ENCODE data around the gene SLC6A11. TPM values are rescaled to one million over a fixed set of nuclear protein-coding genes. Genes with fewer than 3 reads are reported as not detected.
A peak's percentile ranks its signal among the peaks of the same experiment; 100 is the strongest.

The SLC6A11 gene
- total and polyA plus RNA-seq, 2 donors (not counting 3 experiments of a cell fraction or from before 2014, with no cell fraction given) = not detected

GRCh38 chr3:10926811-10927521 lies 110.9 kb downstream of the SLC6A11 start:
- H3K79me2 ChIP-seq (ENCODE audit: control insufficient read depth, insufficient read depth, low read length) = no peaks in the 10 kb centered on the region
- POLR2A ChIA-PET = no interaction called here
- TF ChIP-seq CTCF (IDR thresholded peaks at IDR 0.05; ENCODE audit: extremely low read depth in 1 of 2, insufficient read depth in 1 of 2, low read depth in 1 of 2, low read length in 2 of 2) (no peak), FOS (IDR thresholded peaks at IDR 0.05; ENCODE audit: borderline replicate concordance, insufficient read depth, low read length) (no peak), MYC (IDR thresholded peaks at IDR 0.05; ENCODE audit: low read depth, low read length) (no peak), GATA2 (IDR thresholded peaks at IDR 0.05; ENCODE audit: insufficient read depth, insufficient read length, low read depth, low read length) (peak; percentile 23), JUN (IDR thresholded peaks at IDR 0.05; ENCODE audit: borderline replicate concordance, insufficient read depth, insufficient read length, low read depth) (no peak), POLR2A (IDR thresholded peaks at IDR 0.05; ENCODE audit: low read depth, low read length) (no peak)
- H2AFZ ChIP-seq (ENCODE audit: low read depth, low read length) = no peak overlapping the region
- H3K4me3 ChIP-seq (replicated peaks in 1 of 3; ENCODE audit: insufficient read depth in 1 of 3, low read depth in 1 of 3, low read length in 3 of 3) = no peak overlapping the region
- no peaks in the 10 kb centered on the region for H3K9me3 ChIP-seq (replicated peaks; ENCODE audit: control insufficient read depth, insufficient read depth, low read length)
- CTCF ChIA-PET = interaction anchor here (0.8 kb wide), 1 partner anchor 56 kb away, joined by 3 read pairs; no protein-coding TSS in a partner anchor
- H3K27ac ChIP-seq (ENCODE audit: insufficient read depth, low read depth, low read length) = no peak overlapping the region
- no peak overlapping the region for H3K9ac ChIP-seq (replicated peaks; ENCODE audit: extremely low read depth, insufficient read depth, low read length)
- dilution Hi-C loops (cut with MboI; ENCODE audit: extremely low pct_ligation_motif_present, low sequenced_read_pairs) = no loop called here
- no peaks in the 10 kb centered on the region for H3K36me3 ChIP-seq (ENCODE audit: control insufficient read depth in 2 of 2, extremely low read depth in 1 of 2, insufficient read depth in 2 of 2, low read length in 2 of 2)
- no TSS peak for BruUV-seq (replicated peaks)
- FAIRE-seq = no peak
- DNase-seq (ENCODE audit: low read depth, low spot score) = peak; percentile 23
- no peak overlapping the region for H3K4me2 ChIP-seq (ENCODE audit: insufficient read depth, low read length)
- intact Hi-C loops (cut with micrococcal nuclease) = no loop called here
- H3K4me1 ChIP-seq (ENCODE audit: control insufficient read depth, extremely low read depth, insufficient read depth, low read length) = no peaks in the 10 kb centered on the region
- H3K27me3 ChIP-seq (ENCODE audit: control insufficient read depth in 2 of 2, insufficient read depth in 2 of 2, low read length in 2 of 2) = peaks cover 0 to 11% of the 10 kb centered on the region in 2 experiments
- no peaks in the 10 kb centered on the region for H3K9me1 ChIP-seq (replicated peaks; ENCODE audit: control insufficient read depth, extremely low read depth, insufficient read depth, low read length)
- H4K20me1 ChIP-seq (replicated peaks; ENCODE audit: control insufficient read depth, extremely low read depth, insufficient read depth, low read length) = no peaks in the 10 kb centered on the region
